AG04450 (cell line): ENCODE measurements around the gene WDR33. TPM values are rescaled to one million over a fixed set of nuclear protein-coding genes. Genes with fewer than 3 reads are reported as not detected.

Experiments used
- CTCF ChIA-PET: fragments of 300-600, 350-600 bp; formaldehyde crosslinking; extraction: SDS; loops from one replicate; lab custom pipeline; 2022; ENCODE audit warnings: antibody characterized with exemption, inconsistent platforms; lab: Charles Lee
- POLR2A ChIA-PET: fragments of 350-600 bp; formaldehyde crosslinking; extraction: SDS; loops from one replicate; lab custom pipeline; 2021; ENCODE audit warnings: antibody characterized with exemption, inconsistent platforms; lab: Yijun Ruan, JAX
- DNase-seq: peaks from one replicate; pipeline ENCODE4 v3.0.0-alpha.2; 2011; ENCODE audit warnings: low read depth, low spot score
- H3K27ac ChIP-seq: one replicate; pipeline ENCODE4 v1.5.1; 2012; ENCODE audit warnings: low read depth, low read length, control low read depth
- H3K27me3 ChIP-seq: one replicate; pipeline ENCODE4 v1.6.0; 2012; ENCODE audit warnings: low read length; ENCODE audit not compliant: control insufficient read depth, insufficient read depth
- H3K4me3 ChIP-seq: 2 replicates; pipeline ENCODE4 v1.5.1; 2011; ENCODE audit warnings: mild to moderate bottlenecking, low read depth, low read length, control low read depth
- H3K9me3 ChIP-seq: 2 replicates; pipeline ENCODE4 v1.5.1; 2012; ENCODE audit warnings: low read length; ENCODE audit not compliant: control insufficient read depth, insufficient read depth
- CTCF ChIP-seq: IDR thresholded peaks from 2 replicates; pipeline ENCODE4 v1.5.1; 2011; ENCODE audit warnings: low read depth, low read length, control low read depth, inconsistent platforms
- polyA plus RNA-seq: library from polyadenylated mRNA; depleted of rRNA; stranded (reverse); fragments of >200 nt; gene quantifications from 2 replicates; pipeline ENCODE4 v1.2.3, GENCODE V29; 2011

The WDR33 gene
- polyA plus RNA-seq, 1 experiment: 54.1 TPM

- no peaks in the 10 kb centered on the region for H3K27me3 ChIP-seq
- TF ChIP-seq CTCF: no peak
- no peak overlapping the region for H3K4me3 ChIP-seq
- ChIA-PET POLR2A (no interaction called here), CTCF (no interaction called here)
- H3K27ac ChIP-seq: no peak overlapping the region
- no peaks in the 10 kb centered on the region for H3K9me3 ChIP-seq
- no peak for DNase-seq
Observed at GRCh38 chr2:127853671-127854070, 42.7 kb upstream of the WDR33 start.

- CTCF ChIA-PET: no interaction called here
- no peaks in the 10 kb centered on the region for H3K9me3 ChIP-seq
- no peak for DNase-seq
- no peak overlapping the region for H3K27ac ChIP-seq
- H3K4me3 ChIP-seq: no peak overlapping the region
- no peak for TF ChIP-seq CTCF
- POLR2A ChIA-PET: no interaction called here
- H3K27me3 ChIP-seq: no peaks in the 10 kb centered on the region
Observed at GRCh38 chr2:127852388-127852787, 41.4 kb upstream of the WDR33 start.

GRCh38 chr2:127847931-127848330 is 37.0 kb upstream of the WDR33 start:
- no peak overlapping the region for H3K4me3 ChIP-seq
- CTCF ChIA-PET: no interaction called here
- H3K27me3 ChIP-seq: no peaks in the 10 kb centered on the region
- DNase-seq: no peak
- H3K9me3 ChIP-seq: no peaks in the 10 kb centered on the region
- H3K27ac ChIP-seq: no peak overlapping the region
- no peak for TF ChIP-seq CTCF
- POLR2A ChIA-PET: no interaction called here

- no peak overlapping the region for H3K27ac ChIP-seq
- POLR2A ChIA-PET: no interaction called here
- no peak for DNase-seq
- H3K9me3 ChIP-seq: 0 out of 2 replicates have a peak, but pooled peaks cover 3% of the 10 kb centered on the region
- CTCF ChIA-PET: no interaction called here
- no peak overlapping the region for H3K4me3 ChIP-seq
- no peaks in the 10 kb centered on the region for H3K27me3 ChIP-seq
- no peak for TF ChIP-seq CTCF
Observed at GRCh38 chr2:127844973-127845372, 34.0 kb upstream of the WDR33 start.

- no peak for TF ChIP-seq CTCF
- POLR2A ChIA-PET: no interaction called here
- H3K27ac ChIP-seq: no peak overlapping the region
- DNase-seq: no peak
- no peaks in the 10 kb centered on the region for H3K27me3 ChIP-seq
- CTCF ChIA-PET: no interaction called here
- H3K4me3 ChIP-seq: no peak overlapping the region
- 0 out of 2 replicates have a peak, but pooled peaks cover 3% of the 10 kb centered on the region for H3K9me3 ChIP-seq
Observed at GRCh38 chr2:127843677-127844076, 32.7 kb upstream of the WDR33 start.
